GM21737 (cell line): Measurements from ENCODE around the gene PNMA8C.

Experiments used
- ATAC-seq: cut with Tn5 transposase; IDR thresholded peaks from one replicate; pipeline ENCODE4 v1.9.1; 2021; ENCODE audit warnings: mild to moderate bottlenecking, moderate library complexity; ENCODE audit not compliant: unreplicated experiment

PNMA8C gene

DNA sequence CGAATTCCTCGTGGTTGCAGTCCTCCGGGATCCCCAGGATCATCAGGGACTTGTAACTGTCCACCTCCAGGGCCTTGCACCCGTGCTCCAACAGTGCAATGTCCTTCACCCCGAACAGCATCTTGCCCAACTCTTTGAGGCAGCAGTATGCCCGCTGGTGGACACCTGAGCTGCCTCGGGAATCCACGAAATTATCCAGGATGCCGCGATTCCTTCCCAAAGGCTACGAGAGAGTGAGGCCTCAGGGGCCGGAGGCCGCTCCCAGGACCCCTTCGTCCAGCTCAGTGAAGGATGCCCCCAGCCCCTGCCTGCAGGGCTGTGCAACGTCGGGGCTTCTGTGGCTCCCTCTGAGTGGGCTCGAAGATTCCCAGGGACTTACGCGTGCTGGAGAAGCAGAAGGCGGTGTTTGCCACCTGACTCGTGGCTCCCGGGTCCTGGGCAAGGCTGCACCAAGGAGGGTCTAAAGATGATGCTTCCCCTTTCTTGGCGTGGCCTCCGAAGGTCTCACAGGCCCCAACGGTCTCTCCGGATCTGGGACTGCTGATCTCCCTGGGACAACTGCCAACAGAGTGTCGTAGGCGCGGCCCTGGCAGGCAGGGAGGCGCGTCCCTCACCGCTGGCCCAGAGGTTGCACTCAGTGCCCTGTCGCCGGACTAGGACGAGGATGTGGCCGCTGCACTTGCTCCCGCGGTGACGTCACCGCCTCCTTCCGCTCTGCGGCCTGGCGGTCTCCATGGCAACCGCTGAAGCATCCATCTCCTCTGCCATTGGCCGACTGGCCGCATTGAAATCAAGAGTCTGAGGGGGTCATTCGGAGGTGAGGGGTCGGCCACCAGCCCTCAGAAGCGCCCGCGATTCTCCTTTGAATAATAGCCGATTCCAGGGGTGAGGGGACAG is at the start of gene PNMA8C:
Gene PNMA8C, minus strand, starts transcription at position 698 of the 897 bp plus-strand sequence. Its CDS starts 577 bp downstream, at position 121.
- no peak for ATAC-seq

GRCh38 chr19:46475986-46476385 is 47.2 kb upstream of the PNMA8C start:
- no peak for ATAC-seq

DNA sequence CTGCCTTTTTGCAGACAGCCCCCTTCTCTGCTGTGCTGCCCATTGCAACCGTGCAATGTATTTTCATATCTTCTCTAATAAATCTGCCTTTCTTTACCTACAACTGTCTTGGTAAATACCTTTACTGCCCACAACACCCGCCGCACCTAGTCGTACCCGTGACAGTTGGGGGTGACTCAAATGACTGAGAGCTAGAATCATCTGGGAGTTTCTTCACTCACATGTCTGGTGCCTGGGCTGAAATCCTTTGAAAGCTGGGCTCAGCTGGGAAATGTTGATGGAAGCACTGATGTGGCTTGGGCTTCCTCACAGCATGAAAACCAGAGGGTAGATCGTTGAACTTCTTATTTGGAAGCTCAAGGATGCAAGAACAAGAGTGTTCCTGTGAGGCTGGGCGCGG is 45.5 kb upstream of the PNMA8C start:
- no peak for ATAC-seq

- ATAC-seq = no peak
Measured at GRCh38 chr19:46472592-46472991, 43.9 kb upstream of the PNMA8C start.

DNA sequence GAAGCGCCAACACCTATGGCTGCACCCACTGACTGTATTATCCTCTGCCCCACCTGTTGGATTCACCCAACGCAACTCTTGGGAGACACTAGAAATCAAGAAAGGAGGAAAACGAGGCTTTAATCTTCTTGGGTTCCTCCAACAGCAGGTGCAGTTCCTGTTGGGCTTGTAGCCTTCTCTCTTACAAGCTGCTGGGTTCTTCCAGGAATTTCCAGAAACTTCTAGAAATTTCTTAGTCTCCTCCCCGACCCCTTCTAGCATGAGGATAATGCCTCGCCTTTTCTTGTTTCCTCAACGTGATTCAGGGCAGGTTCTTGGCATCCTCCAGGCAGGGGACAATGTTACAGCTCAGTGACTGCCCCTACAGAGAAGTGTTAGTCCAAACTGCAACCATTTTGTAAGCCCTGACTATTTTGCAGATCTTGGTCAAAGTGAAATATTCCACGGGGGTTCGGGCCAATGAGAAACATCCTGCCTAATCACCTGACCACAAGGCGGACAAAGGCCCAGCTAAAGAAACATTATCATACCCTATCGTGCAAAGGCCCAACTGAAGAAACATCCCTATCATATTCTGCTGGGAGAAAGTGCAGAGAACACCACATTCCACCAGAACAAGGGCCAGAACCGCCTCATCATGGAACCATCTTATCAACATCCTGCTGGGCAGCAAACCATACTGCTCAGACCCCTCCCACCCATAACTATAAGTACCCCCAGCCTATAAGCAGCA is 43.2 kb upstream of the PNMA8C start:
- ATAC-seq = no peak

GRCh38 chr19:46471116-46471733 is 42.5 kb upstream of the PNMA8C start, which contains the start of gene PNMA8A:
Gene PNMA8A, minus strand, starts transcription at chr19:46471563. Its CDS starts 528 bp downstream, at chr19:46471035.
- no peak for ATAC-seq

DNA sequence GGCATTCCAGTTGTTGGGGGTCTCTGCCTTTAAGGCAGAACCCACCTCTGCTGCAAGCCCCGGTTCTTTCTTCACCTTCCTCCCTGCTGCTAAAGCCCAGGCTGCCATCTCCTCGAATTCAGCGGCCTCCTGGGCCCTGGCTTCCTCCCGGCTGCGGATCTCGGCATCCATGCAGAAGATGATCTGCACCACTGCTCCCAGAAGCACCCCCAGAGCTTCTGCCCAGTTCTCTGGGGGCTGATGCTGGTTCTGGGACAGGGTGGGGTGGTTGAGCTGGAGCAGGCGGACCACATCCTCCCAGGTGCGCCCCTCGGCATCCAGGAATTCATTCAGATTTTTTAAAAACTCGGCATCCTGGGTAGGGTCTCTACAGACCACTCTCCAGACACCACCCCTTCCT is 41.6 kb upstream of the PNMA8C start:
- ATAC-seq = no peak

DNA sequence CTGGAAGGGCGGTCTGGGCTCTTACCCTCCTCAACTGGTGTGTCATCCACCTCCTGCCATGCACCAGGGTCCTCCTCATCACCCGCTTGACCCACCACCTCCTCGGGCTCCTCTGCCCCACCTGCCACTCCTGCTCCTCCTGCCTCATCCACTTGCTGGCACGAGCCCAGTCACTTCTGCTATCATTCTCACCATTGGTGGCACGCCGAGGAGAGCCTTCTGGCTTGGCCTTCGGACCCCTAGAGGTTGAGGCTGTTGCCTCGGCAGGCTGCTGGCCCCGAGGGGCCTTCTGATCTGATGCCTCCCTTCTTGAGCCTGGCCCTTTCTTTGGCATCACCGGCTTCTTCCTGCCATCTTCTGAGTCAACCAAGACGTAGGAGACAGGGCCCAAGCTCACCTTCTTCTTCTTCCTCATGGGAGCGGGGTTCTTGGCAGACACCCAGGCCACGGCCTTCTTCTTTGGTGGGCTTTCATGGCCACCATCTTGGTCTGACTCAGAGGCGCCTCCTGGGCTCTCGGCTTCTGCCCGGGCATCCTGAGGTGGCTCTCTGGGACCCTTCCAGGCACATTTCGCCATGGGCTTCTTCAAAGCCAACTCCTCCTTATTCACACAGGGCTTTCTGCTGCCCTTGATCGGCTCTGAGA is 40.9 kb upstream of the PNMA8C start:
- ATAC-seq = no peak

- ATAC-seq = no peak
Measured at GRCh38 chr19:46466536-46467196, 37.9 kb upstream of the PNMA8C start.

DNA sequence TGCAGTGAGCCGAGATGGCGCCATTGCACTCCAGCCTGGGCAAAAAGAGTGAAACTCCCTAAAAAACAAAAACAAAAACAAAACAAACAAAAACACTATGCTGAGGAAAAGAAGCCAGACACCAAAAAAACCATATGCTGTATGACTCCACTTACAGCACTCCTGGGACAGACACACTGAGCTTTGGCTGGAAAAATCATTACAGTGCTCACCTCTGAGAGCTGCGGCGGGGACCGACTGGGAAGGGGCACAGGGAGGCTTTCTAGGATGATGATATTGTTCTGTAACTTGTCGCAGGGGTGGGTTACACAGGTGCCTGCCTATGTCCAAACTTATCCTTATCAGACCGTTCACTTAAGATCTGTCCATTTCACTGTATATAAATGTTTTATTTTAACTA is 34.8 kb upstream of the PNMA8C start:
- ATAC-seq = no peak

GRCh38 chr19:46461537-46461936 is 32.8 kb upstream of the PNMA8C start:
- ATAC-seq = no peak

DNA sequence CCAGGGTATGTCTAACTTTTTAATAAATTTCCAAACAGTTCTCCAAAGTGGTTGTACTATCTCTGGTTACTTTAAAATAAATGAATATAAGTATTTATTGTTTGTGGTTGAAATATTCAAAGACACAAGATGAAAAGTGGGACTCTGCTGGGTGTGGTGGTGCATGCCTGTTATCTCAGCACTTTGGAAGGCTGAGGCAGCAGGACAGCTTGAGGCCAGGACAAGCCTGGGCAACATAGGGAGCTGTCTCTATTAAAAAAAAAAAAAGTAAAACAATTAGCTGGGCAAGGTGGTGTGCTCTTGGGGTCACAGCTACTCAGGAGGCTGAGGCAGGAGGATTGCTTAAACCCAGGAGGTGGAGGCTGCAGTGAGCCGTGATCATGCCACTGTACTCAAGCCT is 32.2 kb upstream of the PNMA8C start:
- no peak for ATAC-seq

DNA sequence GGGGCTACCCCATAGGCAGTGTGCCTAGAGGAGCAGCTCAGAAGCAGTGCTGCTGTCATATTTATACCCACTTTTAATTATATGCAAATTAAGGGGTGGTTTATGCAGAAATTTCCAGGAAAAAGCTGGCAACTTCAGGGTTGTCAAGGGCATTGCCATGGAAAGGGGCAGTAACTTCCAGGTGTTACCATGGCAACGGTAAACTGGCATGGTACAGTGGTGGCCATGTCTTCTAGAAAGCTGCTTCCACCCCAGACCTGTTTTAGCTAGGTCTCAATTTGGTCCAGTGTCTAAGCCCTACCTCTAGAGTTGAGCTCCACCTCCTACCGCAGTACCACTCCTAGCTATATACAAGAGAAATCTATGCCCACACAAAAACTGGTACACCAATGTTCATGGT is 31.3 kb upstream of the PNMA8C start:
- ATAC-seq = no peak

DNA sequence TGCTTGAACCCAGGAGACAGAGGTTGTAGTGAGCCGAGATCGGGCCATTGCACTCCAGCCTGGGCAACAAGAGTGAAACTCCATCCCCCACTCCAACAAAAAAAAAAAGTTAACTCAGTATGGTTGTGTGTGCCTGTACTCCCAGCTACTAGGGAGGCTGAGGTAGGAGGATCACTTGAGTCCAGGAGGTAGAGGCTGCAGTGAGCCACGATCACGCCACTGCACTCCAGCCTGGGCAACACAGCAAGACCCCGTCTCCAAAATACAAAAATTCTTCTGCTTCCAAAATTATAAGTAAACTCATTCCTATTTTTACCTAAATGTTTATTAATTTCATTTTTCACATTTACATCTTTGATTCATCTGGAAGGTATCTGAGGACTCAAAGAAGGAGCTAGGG is 28.2 kb upstream of the PNMA8C start:
- no peak for ATAC-seq

DNA sequence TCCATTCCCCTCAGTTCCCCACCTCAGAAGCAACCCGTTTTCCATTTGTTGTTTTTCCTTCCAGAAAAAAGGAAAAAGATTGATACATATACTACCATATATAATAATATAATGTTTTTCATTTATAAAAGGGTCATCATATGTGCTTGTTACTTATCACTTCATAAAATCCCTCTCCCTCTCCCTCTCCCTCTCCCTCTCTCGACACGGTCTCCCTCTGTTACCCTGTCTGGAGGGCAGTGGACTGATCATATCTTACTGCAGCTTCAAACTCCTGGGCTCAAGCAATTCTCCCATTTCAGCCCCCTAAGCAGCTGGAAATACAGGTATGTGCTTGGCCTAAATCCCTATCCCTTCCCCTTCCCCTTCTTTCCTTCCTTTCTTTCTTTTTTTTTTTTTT is 25.5 kb upstream of the PNMA8C start:
- ATAC-seq = no peak

- ATAC-seq = no peak
Measured at GRCh38 chr19:46453661-46454060, 24.9 kb upstream of the PNMA8C start.

DNA sequence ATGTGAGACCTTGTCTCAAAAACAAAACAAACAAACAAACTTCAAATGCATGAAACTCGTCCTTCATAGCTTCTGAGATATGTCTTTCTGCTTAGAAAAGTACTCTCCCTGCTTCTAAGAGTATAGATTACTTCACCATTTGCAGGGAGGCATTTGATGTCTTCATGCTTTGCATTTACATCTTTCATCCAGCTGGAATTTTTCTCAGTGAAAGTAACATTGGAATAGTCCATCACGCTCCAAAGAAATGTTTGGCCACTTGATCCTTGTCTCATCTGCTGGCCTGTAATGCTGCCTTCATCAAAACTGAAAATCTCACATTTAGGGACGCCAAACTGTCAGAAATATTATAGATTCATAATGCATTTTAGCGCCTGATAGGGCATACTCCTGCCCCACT is 23.4 kb upstream of the PNMA8C start:
- ATAC-seq = no peak

DNA sequence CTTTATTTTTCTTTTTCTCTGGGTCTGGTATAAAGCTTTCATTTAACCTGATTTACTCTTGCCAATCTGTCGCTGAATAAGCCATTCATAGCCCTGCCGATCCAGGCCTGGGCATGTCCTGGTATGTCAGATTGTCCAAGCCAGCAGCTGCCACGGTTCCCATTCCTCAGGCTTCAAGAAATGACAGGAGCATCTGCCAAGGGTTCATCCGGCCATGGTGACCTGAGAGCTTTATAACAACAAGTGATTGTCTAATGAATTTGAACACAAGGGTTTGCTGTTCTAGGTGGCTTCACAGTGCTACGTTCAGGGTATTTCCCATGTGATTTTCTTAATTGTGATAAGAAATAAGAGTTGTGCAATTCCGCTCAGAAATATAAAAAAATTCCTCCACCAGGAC is 22.6 kb upstream of the PNMA8C start:
- no peak for ATAC-seq

- no peak for ATAC-seq
Measured at GRCh38 chr19:46450737-46451136, 22.0 kb upstream of the PNMA8C start.

GRCh38 chr19:46449228-46449627 is 20.5 kb upstream of the PNMA8C start:
- ATAC-seq = no peak

DNA sequence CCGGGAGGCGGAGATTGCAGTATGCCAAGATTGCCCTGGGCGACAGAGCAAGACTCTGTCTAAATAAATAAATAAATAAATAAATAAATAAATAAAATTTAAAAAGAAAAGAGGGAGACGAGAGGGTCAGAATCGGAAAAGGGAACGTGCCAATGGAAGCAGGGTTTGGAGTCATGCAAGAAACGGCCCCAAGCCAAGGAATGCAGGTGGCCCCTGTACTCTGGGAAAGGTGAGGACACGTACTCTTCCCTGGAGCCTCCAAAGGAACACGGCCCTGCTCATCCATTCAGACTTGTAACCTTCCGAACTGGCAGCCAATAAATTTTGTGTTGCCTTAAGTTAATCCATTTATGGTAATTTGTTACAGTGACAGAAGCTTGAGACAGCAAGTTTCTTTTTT is 19.9 kb upstream of the PNMA8C start:
- no peak for ATAC-seq
